Ascending aorta (tissue), 2 donors: ENCODE data around the gene ETV6. TPM values are rescaled to one million over a fixed set of nuclear protein-coding genes. Genes with fewer than 3 reads are reported as not detected.

Experiments used
- DNase-seq, 2 donors: peaks; one replicate each; pipeline ENCODE4 v3.0.0-alpha.2; 2019; ENCODE audit warnings: low spot score in 2 of 2
- H3K27ac ChIP-seq, 2 donors: fragments of 200-600 bp; sonication (generic); one replicate each; pipeline ENCODE4 v1.5.1; 2016 to 2017; ENCODE audit warnings: mild to moderate bottlenecking in 1 of 2
- H3K27me3 ChIP-seq: fragments of 200-600 bp; sonication (generic); one replicate; pipeline ENCODE4 v1.5.1; 2017
- H3K36me3 ChIP-seq, 2 donors: fragments of 200-600 bp; sonication (generic); one replicate each; pipeline ENCODE4 v1.5.1; 2016
- H3K4me1 ChIP-seq, 2 donors: fragments of 200-600 bp; sonication (generic); one replicate each; pipeline ENCODE4 v1.5.1; 2016 to 2017; ENCODE audit warnings: mild to moderate bottlenecking in 1 of 2
- H3K4me3 ChIP-seq, 2 donors: fragments of 200-600 bp; sonication (generic); one replicate each; pipeline ENCODE4 v1.5.1; 2016 to 2017; ENCODE audit warnings: mild to moderate bottlenecking in 1 of 2
- H3K9me3 ChIP-seq, 2 donors: fragments of 200-600 bp; sonication (generic); one replicate each; pipeline ENCODE4 v1.5.1; 2016
- CTCF ChIP-seq, 3 experiments: fragments of 200-600 bp in 2 of 3; fragments of 450-650 bp in 1 of 3; sonication (generic) in 2 of 3; IDR thresholded peaks; one replicate each; pipeline ENCODE4 v1.5.1; 2016 to 2019; ENCODE audit warnings: antibody characterized with exemption in 3 of 3, mild to moderate bottlenecking in 1 of 3, moderate library complexity in 1 of 3
- intact Hi-C: fragments of 100-400 bp; cut with DNase I; formaldehyde crosslinking; loops from one replicate; pipeline ENCODE4 v1.15.1; 2023
- total RNA-seq: library from RNA; depleted of rRNA; stranded (reverse); fragments of >200 nt; gene quantifications from one replicate; pipeline ENCODE4 v1.1.0, GENCODE V29; 2016

Gene ETV6
- total RNA-seq, 1 donor from 2014 or later: 21.6 TPM

DNA sequence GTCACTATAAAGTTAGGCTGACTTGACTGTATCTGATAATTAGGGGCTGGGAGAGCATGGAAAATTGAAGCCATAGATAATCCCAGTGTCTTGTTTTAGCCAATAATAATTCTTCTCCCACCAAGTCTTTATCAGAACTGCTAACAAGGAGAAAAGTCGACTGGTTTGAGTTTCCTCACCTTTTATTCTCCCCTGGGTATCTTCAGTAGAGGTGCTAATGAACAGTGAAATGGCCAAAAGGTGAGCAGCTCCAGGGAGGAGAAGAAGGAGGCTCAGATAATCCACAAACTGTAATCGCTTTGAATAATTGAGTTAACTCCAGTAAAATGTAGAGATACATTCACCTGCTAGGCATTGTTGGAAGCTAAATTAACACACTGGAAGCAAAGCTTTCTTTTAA lies 72.6 kb downstream of the ETV6 start:
- Histone ChIP-seq H3K9me3 (no peaks in the 10 kb centered on the region), H3K27me3 (no peaks in the 10 kb centered on the region), H3K4me1 (peaks cover 4 to 55% of the 10 kb centered on the region in 2 donors), H3K36me3 (peaks cover 0 to 4% of the 10 kb centered on the region in 2 donors), H3K27ac (peak overlapping the region; percentile 58 to 77), H3K4me3 (no peak overlapping the region)
- intact Hi-C loops: no loop called here
- no peak for TF ChIP-seq CTCF (IDR thresholded peaks at IDR 0.05)
- no peak for DNase-seq

- no peaks in the 10 kb centered on the region for H3K27me3 ChIP-seq
- DNase-seq: no peak
- TF ChIP-seq CTCF (IDR thresholded peaks at IDR 0.05): no peak
- H3K27ac ChIP-seq: peak overlapping the region; percentile 58 to 77
- intact Hi-C loops: no loop called here
- H3K4me1 ChIP-seq: peaks cover 4 to 53% of the 10 kb centered on the region in 2 donors
- H3K36me3 ChIP-seq: no peaks in the 10 kb centered on the region
- H3K9me3 ChIP-seq: no peaks in the 10 kb centered on the region
- no peak overlapping the region for H3K4me3 ChIP-seq
Measured at GRCh38 chr12:11722578-11723138, 73.2 kb downstream of the ETV6 start.

DNA sequence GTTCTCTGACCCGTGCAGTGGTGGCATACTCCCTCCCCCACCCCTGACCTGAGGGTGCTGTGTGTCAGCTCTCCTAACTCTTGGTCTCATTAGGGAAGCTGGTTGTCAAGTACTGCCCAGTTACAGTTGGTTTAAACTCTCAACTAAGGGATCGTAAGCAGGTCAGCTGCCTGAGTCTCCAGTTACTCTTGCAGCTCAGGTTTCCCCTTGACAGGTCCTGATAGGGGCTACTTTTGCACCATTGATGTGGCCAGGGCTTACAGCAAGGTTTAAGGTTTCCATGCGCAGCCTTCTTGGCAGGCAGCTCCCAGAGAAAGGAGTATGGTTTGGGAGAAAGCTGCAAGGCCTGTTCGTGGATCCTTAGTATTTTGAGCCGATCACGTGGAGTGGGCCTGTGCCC lies 74.5 kb downstream of the ETV6 start:
- H3K27ac ChIP-seq: peak overlapping the region; percentile 69 to 77
- TF ChIP-seq CTCF (IDR thresholded peaks at IDR 0.05): no peak
- peak overlapping the region in 1 of 2 donors; percentile 19 for H3K4me3 ChIP-seq
- no peaks in the 10 kb centered on the region for H3K9me3 ChIP-seq
- no peaks in the 10 kb centered on the region for H3K36me3 ChIP-seq
- no peaks in the 10 kb centered on the region for H3K27me3 ChIP-seq
- intact Hi-C loops: no loop called here
- H3K4me1 ChIP-seq: peaks cover 0 to 42% of the 10 kb centered on the region in 2 donors
- no peak for DNase-seq

DNA sequence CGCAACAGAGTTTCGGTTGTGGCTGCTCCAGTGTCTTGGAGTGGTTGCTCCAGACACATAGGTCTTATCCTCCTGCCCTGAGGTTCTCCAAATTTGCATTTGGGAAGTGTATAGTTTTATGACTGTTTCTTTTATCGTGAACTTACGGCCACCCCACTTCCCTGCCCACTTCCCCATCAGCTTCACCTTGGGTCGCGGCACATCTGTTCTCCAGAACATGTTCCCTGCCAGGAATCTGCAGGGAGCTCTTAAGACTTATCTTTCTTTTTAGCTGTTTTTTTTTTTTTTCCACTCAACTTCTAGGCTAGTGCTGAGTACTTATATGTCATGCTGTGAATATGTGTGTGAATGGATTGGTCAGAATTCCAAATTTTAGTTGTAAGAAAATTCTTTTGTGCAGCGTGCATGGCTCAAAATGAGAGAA lies 75.4 kb downstream of the ETV6 start:
- H3K9me3 ChIP-seq: no peaks in the 10 kb centered on the region
- no peaks in the 10 kb centered on the region for H3K36me3 ChIP-seq
- TF ChIP-seq CTCF (IDR thresholded peaks at IDR 0.05): no peak
- no peaks in the 10 kb centered on the region for H3K27me3 ChIP-seq
- H3K4me1 ChIP-seq: peaks cover 0 to 33% of the 10 kb centered on the region in 2 donors
- H3K4me3 ChIP-seq: no peak overlapping the region
- intact Hi-C loops: no loop called here
- H3K27ac ChIP-seq: peak overlapping the region; percentile 69 to 77
- no peak for DNase-seq

DNA sequence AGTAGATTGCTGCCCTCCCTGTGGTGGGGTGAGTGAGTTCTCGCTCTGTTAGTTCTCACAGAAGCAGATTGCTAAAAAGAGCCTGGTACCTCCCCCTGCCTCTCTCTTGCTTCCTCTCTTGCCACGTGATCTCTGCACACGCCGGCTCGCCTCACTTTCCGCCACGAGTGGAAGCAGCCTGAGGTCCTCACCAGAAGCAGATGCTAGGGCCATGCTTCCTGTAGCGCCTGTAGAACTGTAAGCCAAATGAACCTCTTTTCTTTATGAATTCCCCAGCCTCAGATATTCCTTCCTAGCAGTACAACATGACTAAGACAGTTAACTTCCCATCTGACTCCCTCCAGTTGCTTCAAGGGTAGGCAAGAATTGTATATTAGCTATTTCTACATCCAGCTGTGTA lies 76.2 kb downstream of the ETV6 start:
- Histone ChIP-seq H3K9me3 (no peaks in the 10 kb centered on the region), H3K27ac (peak overlapping the region; percentile 69 to 77), H3K36me3 (no peaks in the 10 kb centered on the region), H3K4me1 (peaks cover under 1 to 32% of the 10 kb centered on the region in 2 donors), H3K27me3 (no peaks in the 10 kb centered on the region), H3K4me3 (no peak overlapping the region)
- no peak for TF ChIP-seq CTCF (IDR thresholded peaks at IDR 0.05)
- DNase-seq: no peak
- intact Hi-C loops: no loop called here

- TF ChIP-seq CTCF (IDR thresholded peaks at IDR 0.05): no peak
- no peak overlapping the region for H3K4me3 ChIP-seq
- DNase-seq: no peak
- H3K9me3 ChIP-seq: no peaks in the 10 kb centered on the region
- peaks cover 5 to 40% of the 10 kb centered on the region in 2 donors for H3K4me1 ChIP-seq
- H3K27me3 ChIP-seq: no peaks in the 10 kb centered on the region
- H3K36me3 ChIP-seq: no peaks in the 10 kb centered on the region
- H3K27ac ChIP-seq: peak overlapping the region in 1 of 2 donors; percentile 6
- intact Hi-C loops: no loop called here
Measured at GRCh38 chr12:11726659-11727058, 77.2 kb downstream of the ETV6 start.
